NCI-H187 treated with DMSO at 0.1 percent for 48 hours (cell line): ENCODE results near the gene HNRNPA0.
"Not testable (repeated sequence)": the region's sequence is repeated elsewhere in the genome, so short reads cannot be mapped to it uniquely, and the experiment has no call there.

ENCODE experiments used
- DNase-seq: peaks from one replicate; lab custom pipeline; 2025; lab: John Stamatoyannopoulos, UW

HNRNPA0 gene

GRCh38 chr5:137754188-137754960 is at the start of gene HNRNPA0:
Gene HNRNPA0 (minus strand): TSS chr5:137754363. CDS start chr5:137754066, 297 bp downstream.
- DNase-seq: peak; percentile 76

GRCh38 chr5:137802282-137803210 is 48.4 kb upstream of the HNRNPA0 start:
- no peak for DNase-seq

DNA sequence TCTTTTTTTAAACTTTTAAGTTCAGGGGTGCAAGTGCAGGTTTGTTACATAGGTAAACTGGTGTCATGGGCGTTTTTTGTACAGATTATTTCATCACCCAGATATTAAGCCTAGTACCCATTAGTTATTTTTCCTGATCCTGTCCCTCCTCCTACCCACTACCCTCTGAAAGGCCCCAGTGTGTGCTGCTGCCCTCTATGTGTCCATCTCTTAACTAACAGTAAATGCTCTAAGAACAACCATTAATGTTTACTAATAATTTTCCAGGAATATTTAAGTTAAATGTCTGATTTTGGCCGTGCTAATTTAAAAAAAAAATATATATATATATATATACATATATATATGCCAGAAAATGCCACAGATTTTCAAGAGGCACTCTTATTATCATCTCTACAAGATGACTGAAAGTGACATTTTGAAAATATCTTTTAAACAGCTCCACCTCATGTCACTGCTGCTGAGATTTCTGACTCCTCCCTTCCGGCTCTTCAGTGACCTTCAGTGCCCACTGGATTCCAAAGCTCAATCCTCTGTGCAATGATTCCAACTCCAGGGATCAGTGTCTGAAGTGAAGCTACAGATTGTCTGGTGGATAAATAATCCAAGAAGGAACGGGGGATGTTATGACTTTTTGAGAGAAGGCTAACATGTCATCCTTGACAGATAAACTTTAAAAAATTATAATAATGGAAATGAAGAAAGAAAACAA is 46.7 kb upstream of the HNRNPA0 start:
- no peak for DNase-seq

DNA sequence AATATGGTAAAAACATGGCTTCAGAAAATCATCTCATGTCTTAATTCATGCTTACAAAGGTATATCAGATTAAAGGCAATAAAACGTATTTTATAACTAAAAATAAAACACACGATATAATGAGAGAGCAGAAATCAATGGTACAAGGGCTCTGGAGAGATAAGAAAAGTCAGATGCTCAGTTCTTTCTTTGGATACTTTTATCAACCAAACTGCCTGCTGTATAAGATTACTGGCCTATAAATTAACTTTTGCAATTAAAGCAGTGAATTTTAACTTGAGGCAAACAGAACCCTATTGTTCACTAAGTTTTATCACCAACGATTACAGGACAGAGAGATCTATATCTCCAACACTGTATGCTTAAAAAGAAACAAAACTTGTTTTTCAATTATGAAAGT is 42.1 kb upstream of the HNRNPA0 start:
- DNase-seq: no peak

DNA sequence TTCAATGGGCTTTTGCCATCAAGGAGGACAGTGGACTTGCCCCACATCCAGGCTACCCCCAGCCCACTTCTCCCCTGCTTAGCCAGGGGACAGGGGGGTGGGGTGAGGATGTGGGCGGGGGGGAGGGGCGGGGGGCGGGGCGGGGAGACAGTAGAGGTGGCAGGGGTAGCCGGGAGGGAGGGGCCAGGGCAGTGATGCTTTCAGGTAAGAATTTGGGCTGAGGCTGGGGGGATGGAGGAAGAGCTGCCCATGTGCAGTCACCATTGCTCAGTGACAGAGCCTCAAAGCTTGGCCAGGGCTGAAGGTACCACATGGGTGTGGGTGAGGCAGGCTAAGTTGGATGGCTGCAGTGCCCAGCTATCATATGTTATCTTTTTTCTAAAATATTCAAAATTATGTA is 40.7 kb upstream of the HNRNPA0 start:
- no peak for DNase-seq

DNA sequence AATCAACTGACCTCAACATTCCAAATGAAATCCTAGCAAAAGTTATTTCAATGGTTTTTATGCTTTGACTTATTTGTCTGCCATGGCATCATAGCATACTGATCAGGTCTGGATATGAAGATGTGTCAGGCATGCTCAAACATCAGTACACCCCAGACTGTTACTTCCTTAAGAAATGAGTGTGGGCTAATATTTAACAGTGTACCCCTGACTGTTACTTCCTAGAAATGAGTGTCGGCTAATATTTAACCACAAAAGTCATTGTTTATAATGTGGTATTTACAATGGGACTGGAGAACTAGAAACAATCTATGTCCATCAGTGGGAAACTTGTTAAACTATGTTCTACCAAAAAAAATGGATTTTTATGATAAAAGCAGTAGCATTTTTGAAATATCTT is 38.1 kb upstream of the HNRNPA0 start:
- no peak for DNase-seq

GRCh38 chr5:137791799-137792198 is 37.6 kb upstream of the HNRNPA0 start:
- no peak for DNase-seq

GRCh38 chr5:137791387-137791786 is 37.2 kb upstream of the HNRNPA0 start:
- no peak for DNase-seq

- DNase-seq: not testable (repeated sequence)
Observed at GRCh38 chr5:137788560-137788959, 34.4 kb upstream of the HNRNPA0 start.

DNA sequence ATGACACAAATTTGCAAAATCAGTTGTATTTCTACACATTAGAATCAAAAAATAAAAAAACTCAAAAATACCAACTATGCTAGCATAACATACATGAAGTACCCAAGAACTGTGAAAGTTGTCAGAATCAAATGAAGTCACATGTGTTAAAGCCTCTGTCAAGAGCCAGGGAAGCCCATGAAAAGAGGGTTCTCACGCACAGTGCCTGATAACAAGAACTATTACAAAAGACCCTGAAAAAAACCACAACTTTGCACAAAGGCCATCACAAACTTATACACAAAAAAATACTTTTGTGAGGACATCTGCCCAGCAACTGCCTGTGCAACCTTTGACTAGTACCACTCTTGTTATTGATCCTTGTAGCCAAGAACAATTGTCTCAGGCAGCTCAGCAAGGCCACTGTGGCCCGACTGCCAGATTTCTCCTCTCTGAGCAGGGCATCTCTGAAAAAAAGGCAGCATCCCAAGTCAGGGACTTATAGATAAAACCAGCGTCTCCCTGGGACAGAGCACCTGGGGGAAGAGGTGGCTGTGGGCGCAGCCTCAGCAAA is 28.9 kb upstream of the HNRNPA0 start:
- DNase-seq: no peak

- no peak for DNase-seq
Observed at GRCh38 chr5:137782055-137782454, 27.9 kb upstream of the HNRNPA0 start.

- DNase-seq: no peak
Observed at GRCh38 chr5:137778772-137779564, 24.8 kb upstream of the HNRNPA0 start.

GRCh38 chr5:137767937-137768336 is 13.8 kb upstream of the HNRNPA0 start:
- DNase-seq: not testable (repeated sequence)

GRCh38 chr5:137761566-137761965 is 7.4 kb upstream of the HNRNPA0 start:
- no peak for DNase-seq

GRCh38 chr5:137760719-137761516 is 6.8 kb upstream of the HNRNPA0 start:
- DNase-seq: no peak

- DNase-seq: no peak
Observed at GRCh38 chr5:137760294-137760693, 6.1 kb upstream of the HNRNPA0 start.

DNA sequence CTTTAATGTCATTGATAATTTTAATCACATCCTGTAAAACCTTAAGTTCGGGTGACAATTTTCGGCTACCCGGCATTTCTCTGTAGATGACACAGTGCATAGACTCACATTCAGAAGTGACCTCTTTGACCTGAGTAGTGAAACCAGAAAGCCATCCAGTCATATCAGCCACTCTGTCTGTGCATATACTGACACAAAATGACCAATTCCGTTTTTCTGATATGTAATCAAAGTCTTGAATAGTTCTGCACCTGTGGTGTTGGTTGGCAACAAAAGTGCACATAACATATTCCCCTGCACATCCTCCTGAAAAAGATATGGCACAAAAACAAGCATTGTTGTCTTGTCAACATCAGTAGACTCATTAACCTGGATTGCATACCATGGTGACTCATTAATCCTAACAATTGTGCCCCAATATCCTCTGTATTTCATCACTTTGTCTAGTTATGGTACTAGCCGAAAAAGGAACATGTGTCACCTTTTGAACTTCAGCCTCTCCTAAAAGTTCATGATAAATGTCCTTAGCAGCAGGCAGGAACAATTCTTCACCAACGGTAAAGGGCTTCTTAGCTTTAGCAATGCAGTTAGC is 4.6 kb upstream of the HNRNPA0 start:
- DNase-seq: no peak

GRCh38 chr5:137758121-137758520 is 4.0 kb upstream of the HNRNPA0 start:
- DNase-seq: no peak

DNA sequence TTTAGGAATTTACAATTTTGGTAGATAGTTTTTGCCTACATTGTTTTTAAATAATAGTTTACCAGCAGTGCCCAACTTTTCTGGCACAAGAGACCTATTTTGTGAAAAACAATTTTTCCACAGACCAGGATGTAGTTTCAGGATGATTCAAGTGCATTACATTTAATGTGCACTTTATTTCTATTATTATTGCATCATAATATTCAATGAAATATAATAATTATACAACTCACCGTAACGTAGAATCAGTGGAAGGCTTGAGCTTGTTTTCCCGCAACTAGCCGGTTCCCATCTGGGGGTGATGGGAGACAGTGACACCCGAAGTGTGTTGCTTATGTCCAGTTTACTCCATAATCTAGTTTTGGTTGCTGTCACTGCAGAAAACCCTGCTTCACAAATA is 3.5 kb upstream of the HNRNPA0 start:
- no peak for DNase-seq
